A549 treated with Mapracorat at 1 μM for 4 hours (cell line): ENCODE data around the gene CGA. TPM values are rescaled to one million over a fixed set of nuclear protein-coding genes. Genes with fewer than 3 reads are reported as not detected.

Experiments used
- total RNA-seq: library from RNA; stranded (reverse); fragments of 200-300 nt; extraction: Qiagen RNA extraction; gene quantifications from 5 replicates; pipeline ENCODE4 v1.2.3, GENCODE V29; 2022

CGA gene
- 0.19 to 0.43 TPM (median 0.29 TPM) in 5 replicates for total RNA-seq

GRCh38 chr6:87095087-87095509, at the start of gene CGA:
Gene CGA (minus strand): TSS chr6:87095106. CDS start chr6:87088200, 6,906 bp downstream.

Other genes starting within 250 kb of the CGA start
- not detected in 5 replicates for gene HTR1E, start 157.6 kb downstream of the CGA start, total RNA-seq
- gene ZNF292, start 60.5 kb upstream of the CGA start, total RNA-seq, result 2.1 to 4.0 TPM (median 3.1 TPM) in 5 replicates
- gene SMIM8, start 227.5 kb upstream of the CGA start, total RNA-seq, result 2.2 to 3.6 TPM (median 3.2 TPM) in 5 replicates
- gene GJB7, start 234.2 kb upstream of the CGA start, total RNA-seq, result not detected in 5 replicates
- gene C6orf163, start 249.7 kb upstream of the CGA start, total RNA-seq, result 0.18 to 0.46 TPM (median 0.24 TPM) in 3 of 5 replicates, not detected in the others